Measurements from ENCODE around the gene SPTBN1.

- TF ChIP-seq EZH2 (IDR thresholded peaks at IDR 0.05; ENCODE audit: low read depth), result no peak
- TF ChIP-seq, protein P1, sequence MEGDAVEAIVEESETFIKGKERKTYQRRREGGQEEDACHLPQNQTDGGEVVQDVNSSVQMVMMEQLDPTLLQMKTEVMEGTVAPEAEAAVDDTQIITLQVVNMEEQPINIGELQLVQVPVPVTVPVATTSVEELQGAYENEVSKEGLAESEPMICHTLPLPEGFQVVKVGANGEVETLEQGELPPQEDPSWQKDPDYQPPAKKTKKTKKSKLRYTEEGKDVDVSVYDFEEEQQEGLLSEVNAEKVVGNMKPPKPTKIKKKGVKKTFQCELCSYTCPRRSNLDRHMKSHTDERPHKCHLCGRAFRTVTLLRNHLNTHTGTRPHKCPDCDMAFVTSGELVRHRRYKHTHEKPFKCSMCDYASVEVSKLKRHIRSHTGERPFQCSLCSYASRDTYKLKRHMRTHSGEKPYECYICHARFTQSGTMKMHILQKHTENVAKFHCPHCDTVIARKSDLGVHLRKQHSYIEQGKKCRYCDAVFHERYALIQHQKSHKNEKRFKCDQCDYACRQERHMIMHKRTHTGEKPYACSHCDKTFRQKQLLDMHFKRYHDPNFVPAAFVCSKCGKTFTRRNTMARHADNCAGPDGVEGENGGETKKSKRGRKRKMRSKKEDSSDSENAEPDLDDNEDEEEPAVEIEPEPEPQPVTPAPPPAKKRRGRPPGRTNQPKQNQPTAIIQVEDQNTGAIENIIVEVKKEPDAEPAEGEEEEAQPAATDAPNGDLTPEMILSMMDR (conservative IDR thresholded peaks at IDR 0.05), result no peak
Observed at GRCh38 chr2:54483426-54483825, 27.3 kb downstream of the SPTBN1 start.

Data from PC-9 (cell line).